ENCODE measurements around the gene ELMO1.
A peak's percentile ranks its signal among the peaks of the same experiment; 100 is the strongest.

The ELMO1 gene

DNA sequence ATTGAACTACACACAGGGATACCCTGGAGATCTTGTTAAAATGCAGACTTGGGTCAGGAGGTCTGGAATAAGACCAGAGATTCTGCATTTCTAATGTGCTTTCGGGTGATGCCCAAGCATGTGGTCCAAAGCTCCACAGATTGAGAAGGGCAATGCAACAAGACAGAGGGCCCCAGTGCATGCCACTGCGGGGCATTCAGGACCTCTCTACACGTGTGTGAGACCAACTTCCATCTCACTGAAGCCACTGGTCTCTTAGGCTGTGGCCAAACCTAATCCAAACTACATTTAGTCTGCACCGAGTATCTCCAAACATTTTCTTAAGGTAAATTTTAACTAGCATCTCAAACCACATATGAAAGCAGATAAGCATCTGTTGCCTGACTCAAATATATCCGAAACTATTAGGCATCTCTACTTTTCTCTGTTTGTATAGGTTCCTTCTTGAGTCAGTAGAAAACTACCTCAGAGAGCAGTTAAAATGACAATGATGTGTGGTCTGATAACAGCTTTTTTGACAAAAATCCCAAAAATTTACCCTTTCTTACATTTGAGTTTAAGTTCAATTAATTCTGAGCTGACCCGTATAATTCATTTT, 107.5 kb downstream of the ELMO1 start:
- DNase-seq = no peak

- no peak for DNase-seq
Measured at GRCh38 chr7:37338966-37339365, 109.7 kb downstream of the ELMO1 start.

GRCh38 chr7:37337522-37337921, 111.1 kb downstream of the ELMO1 start:
- DNase-seq = no peak

GRCh38 chr7:37336259-37336658, 112.4 kb downstream of the ELMO1 start:
- DNase-seq = no peak

DNA sequence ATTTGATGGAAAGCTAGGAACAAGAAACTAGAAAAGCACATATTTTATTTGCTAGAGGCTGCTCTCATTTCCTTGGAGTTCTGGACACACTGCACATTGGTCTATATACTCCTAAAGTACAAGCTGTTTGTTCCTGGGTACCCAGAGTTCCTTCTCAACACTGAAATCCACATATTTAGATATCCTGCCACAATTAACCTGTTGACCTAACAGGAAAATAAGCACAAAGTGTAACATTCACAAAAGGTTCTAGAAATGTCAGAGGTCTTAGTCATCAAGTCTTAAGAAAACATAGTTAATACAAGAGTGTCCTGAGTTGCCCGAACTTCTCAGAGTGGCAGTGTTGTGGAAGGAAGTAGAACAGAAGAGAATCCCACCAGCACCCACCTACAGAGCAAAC, 115.6 kb downstream of the ELMO1 start:
- no peak for DNase-seq

GRCh38 chr7:37332243-37333016, 116.2 kb downstream of the ELMO1 start:
- DNase-seq = no peak

GRCh38 chr7:37330775-37331174, 117.9 kb downstream of the ELMO1 start:
- DNase-seq = no peak

GRCh38 chr7:37329940-37330339, 118.7 kb downstream of the ELMO1 start:
- no peak for DNase-seq

- DNase-seq = no peak
Measured at GRCh38 chr7:37327288-37327687, 121.4 kb downstream of the ELMO1 start.

DNA sequence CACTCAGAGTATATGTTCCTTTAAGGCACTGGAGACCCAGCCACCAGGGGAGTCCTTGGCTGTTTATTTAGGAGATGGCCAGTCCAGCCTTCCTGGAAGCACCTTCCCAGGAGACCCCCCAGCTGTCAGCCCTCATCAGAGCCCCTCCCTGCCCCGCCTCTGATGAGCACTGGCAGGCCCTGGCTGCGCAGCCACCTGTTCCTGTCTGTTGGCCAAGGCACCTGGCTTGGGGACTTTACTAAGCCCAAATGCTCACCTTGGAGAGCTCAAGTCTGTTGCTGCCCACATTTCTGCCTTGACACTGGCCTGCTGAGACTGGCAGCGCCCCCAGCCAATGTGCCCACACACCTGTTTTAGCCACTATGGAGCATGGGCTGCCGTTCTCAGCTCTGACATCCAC, 124.7 kb downstream of the ELMO1 start:
- DNase-seq = peak; percentile 79

GRCh38 chr7:37322831-37323230, 125.8 kb downstream of the ELMO1 start:
- no peak for DNase-seq

DNA sequence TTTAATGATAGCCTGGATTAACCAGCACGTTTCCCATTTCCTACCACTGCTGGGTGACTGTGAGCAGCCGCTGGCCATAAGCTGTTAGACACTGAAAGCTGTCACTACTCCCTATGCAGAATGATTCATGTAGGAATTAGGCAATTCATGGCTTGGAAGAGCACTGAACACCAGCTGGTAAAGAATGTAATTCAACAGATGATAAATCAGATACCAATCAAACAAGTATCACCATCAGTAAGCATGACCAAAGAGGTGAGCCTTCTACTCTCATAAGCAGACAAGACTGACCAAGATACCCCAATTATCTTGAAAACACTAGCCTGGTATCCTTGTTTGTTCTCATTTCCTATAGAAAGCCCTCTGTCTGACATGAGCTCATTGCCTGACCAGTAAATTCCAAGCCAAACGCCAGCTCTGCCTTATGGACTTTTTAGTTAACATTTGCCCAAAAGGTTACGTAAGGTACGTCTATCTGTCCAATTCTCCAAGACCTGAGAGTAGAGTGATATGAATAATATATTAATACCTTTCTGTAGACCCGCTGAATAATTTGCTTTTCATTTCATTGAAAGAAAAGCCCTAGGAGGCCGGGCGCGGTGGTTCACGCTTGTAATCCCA, 127.7 kb downstream of the ELMO1 start:
- peak; percentile 59 for DNase-seq

- peak; percentile 64 for DNase-seq
Measured at GRCh38 chr7:37320140-37320847, 128.4 kb downstream of the ELMO1 start.

- DNase-seq = no peak
Measured at GRCh38 chr7:37318541-37318940, 130.1 kb downstream of the ELMO1 start.

DNA sequence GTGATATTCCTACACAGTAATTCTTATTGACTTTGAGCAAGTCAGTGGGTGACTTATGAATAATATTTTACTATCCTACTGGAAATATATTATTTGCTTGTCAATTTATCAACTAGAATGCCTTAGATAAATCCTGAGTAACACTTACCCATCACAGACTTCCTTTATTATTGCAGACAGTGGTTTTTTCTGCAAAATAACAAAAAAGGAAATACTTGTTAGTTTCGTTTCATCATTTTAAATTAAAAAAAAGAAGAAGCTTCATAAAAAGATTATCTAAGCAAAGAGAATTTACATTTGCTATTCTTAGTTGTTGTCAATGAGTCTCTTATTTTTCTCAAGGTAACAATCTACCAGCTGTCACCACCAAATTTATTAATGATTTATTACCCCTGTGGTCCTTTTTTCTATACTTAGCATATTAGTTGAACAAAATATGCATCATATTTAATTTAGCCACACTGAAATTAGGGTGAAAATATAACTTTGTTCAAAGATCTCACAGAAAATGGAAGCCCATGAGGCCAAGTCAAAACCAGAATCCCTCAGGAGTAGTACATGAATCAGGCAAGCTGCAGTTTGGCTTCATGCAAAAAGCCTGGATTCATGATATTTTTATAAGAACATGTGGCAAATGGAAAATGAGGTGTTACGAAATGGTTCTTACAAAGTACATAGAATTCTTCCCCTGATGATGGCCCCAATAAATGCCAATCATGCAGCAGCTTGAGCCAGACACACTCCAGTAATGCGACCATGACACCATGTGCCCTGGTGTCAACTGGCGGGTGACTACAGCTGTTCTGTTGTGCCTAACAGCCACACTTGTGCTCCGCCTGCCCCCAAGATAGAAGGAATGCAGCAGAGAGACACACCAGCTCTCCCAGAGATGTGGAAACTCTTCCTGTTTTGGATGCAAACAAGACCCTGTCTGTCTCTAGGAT, 132.6 kb downstream of the ELMO1 start:
- peak; percentile 31 for DNase-seq

DNA sequence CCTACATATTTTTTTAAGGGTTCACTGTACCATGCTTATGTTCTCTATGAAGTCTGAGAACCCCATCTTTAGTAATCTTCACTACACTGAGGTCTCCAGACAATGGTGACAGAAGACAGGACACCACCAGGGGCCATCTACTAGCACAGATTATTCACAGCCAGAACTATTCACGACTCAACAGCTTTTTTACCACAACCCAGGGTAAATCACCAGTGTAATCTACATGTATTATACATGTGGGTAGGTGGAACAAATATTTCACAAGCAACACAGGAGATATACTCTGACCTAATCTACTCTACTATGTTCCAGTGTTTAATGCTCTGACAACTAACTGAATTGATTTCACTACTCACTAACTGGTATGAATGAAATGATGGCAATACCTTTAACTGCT, 136.1 kb downstream of the ELMO1 start:
- DNase-seq = no peak

DNA sequence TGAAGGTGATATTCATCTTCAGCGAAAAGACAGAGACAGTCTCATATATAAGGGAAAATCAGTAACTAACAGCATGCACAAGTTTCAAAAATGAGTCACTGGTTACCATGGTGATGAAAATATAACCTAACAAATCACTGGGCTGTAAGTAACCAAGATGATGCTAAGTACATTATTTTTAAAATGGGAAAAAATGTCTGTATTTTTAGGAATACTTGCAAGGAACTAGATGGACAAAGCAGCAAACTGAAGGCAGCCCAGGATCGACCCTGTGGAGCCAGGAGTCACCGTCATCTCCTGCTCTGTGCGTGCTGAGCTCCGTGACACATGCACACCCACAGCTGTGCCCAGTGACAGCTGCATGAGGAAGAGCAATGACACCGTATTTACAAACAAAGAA, 137.3 kb downstream of the ELMO1 start:
- DNase-seq = no peak

DNA sequence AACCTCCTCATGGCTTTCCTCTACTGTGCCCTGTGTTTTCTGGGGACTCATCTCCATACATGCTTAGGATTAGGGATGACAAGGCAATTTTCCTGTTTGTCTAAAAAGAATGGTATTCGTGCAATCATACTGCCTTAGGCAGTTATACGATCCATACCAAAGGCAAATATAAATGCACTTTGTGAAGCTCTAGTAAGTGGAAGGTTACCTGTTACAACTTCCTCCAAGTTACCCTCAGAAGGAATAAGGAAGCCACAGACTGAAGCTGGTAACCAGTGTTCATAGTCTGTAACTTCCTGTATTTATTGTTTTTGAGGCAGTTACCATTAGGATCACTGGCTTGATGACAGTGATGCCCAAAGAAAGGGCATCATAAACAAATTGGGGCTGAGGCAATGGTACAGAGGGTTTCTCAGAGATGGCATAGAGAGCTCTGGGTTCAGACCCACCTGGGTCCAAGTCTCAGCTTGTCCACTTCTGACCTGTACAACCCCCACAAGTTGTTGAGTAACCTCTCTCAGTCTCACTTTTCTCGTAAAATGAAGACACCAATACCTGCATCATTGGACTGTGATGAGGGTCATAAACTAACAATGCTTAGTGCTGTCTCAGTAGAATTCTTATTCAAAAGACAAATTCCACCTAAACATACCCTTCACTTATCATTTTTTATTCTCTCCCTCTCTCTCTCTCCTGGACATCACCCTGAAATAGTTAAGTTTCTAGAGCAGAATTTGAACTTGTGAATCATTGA, 138.2 kb downstream of the ELMO1 start:
- no peak for DNase-seq

DNA sequence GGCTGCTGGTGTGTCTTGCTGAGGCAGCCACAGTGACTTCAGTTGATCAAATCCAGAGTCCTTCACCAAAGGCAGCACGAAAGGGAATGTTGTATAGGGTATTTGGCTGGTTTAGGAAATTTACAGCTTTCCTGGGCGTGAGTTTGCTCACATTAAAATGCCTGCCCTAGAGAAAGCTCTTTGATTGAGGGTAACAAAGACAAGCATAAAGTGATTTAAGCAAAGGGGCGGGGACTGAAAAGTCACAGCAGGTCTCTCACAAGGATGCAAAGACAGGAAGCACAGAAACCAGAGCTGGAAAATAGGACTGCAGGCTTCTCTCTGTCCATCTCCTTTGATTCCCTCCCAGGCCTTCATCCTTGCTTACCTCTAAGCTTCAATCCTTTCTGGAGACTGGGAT, 139.2 kb downstream of the ELMO1 start:
- no peak for DNase-seq

DNA sequence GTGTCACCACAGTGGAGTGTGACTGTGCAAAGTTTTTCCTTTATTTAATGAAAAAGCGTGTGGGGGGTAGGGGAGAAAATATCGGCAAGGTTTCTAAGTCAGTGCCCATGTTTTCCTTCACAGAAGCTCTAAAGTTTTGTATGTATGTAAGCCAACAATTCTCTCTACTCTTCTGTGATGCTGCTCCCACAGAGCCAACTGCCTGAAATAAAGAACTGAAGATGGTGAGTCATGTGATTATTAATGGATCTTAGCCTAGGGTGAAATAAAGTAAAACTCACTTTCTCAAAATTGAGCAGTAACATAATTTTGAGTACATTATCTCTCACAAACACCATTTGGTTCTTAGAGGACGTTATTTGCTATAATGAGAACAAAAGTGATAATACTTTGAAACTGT, 143.7 kb downstream of the ELMO1 start:
- DNase-seq = no peak

DNA sequence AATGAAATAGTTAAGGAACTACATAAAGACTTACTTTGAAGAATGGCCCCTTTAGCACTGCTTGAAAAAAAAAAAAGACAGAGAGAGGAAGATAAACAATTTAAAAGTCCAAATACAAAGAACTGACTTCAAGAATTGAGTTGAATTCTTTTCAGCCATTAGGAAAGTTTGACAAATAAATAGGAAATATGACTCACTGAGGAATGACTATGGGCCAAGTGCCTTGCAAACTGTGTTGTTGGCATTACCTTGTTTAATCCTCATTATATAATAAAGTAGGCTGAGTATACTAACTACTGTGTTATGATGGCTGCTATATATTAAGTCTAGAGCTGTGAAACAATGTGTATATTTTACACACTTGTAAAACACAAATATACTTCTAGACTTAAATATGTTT, 151.1 kb downstream of the ELMO1 start:
- no peak for DNase-seq

DNA sequence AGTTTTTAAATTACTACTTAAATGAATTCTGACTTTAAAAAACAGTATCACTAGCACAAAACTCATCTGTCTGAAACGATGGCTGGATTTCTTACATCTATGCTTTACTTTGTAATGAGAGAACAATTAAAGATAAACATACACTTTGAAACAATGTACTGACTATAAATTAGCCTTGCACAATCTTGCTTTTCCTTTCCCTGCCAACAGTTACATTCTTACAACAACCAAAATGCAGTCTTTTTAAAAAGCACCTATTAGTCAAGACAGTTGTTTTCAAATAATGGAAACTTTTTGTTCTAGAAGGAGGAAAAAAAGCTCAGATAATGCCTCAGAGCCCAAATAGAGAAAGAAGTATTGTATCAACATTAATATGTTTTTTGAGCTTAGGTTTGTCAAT, 153.3 kb downstream of the ELMO1 start:
- DNase-seq = no peak
